HEK293 (cell line): Measurements from ENCODE around the gene AKAP14.

Experiments used
- CTCF ChIA-PET: fragments of 350-600 bp; formaldehyde crosslinking; extraction: SDS; loops from one replicate; lab custom pipeline; 2021; ENCODE audit warnings: antibody characterized with exemption; lab: Yijun Ruan, JAX
- POLR2A ChIA-PET: fragments of 300-600 bp; formaldehyde crosslinking; extraction: SDS; loops from one replicate; lab custom pipeline; 2020; ENCODE audit warnings: antibody characterized with exemption, inconsistent platforms; lab: Yijun Ruan, JAX
- H3K27ac ChIP-seq: fragments of 200-500 bp; sonication (Bioruptor generic); 2 replicates; pipeline ENCODE4 v1.5.1; 2014; ENCODE audit warnings: low read depth, low read length, control low read depth, inconsistent platforms; ENCODE audit errors: extremely low read depth
- H3K36me3 ChIP-seq, 2 experiments: fragments of 200-500 bp in 1 of 2; sonication (Bioruptor generic) in 1 of 2; 1 replicate in 1 of 2; 2 replicates in 1 of 2; pipeline ENCODE4 v1.5.1; 2014 to 2017; ENCODE audit warnings: inconsistent platforms in 2 of 2, low read length in 2 of 2; ENCODE audit not compliant: control insufficient read depth in 2 of 2, insufficient read depth in 1 of 2
- H3K4me1 ChIP-seq: fragments of 200-500 bp; sonication (Bioruptor generic); 2 replicates; pipeline ENCODE4 v1.5.1; 2014; ENCODE audit warnings: mild to moderate bottlenecking, low read length, inconsistent platforms; ENCODE audit not compliant: control insufficient read depth, insufficient read depth
- H3K4me3 ChIP-seq: 2 replicates; pipeline ENCODE4 v1.5.1; 2011; ENCODE audit warnings: low read depth, mild to moderate bottlenecking, control low read depth, low read length, moderate library complexity
- H3K9me3 ChIP-seq: fragments of 200-500 bp; sonication (Bioruptor generic); 2 replicates; pipeline ENCODE4 v1.5.1; 2014; ENCODE audit warnings: low read depth, low read length, inconsistent platforms; ENCODE audit not compliant: control insufficient read depth, insufficient read depth
- ZBTB1 ChIP-seq: fragments of 450-650 bp; formaldehyde crosslinking; IDR thresholded peaks from 2 replicates; pipeline ENCODE4 v1.5.1; 2016; ENCODE audit warnings: missing biosample characterization, missing genetic modification characterization
- ZBTB17 ChIP-seq: fragments of 450-650 bp; formaldehyde crosslinking; IDR thresholded peaks from 2 replicates; pipeline ENCODE4 v1.5.1; 2016; ENCODE audit warnings: missing biosample characterization, missing genetic modification characterization
- ZBTB44 ChIP-seq: fragments of 450-650 bp; IDR thresholded peaks from 2 replicates; pipeline ENCODE4 v1.5.1; 2018; ENCODE audit warnings: missing biosample characterization, mild to moderate bottlenecking, missing genetic modification characterization
- ZBTB8A ChIP-seq: fragments of 450-650 bp; formaldehyde crosslinking; IDR thresholded peaks from 2 replicates; pipeline ENCODE4 v1.5.1; 2016; ENCODE audit warnings: missing biosample characterization, missing genetic modification characterization
- ZNF10 ChIP-seq: fragments of 450-650 bp; formaldehyde crosslinking; IDR thresholded peaks from 2 replicates; pipeline ENCODE4 v1.5.1; 2017; ENCODE audit warnings: missing biosample characterization, missing genetic modification characterization
- ZNF221 ChIP-seq: fragments of 450-650 bp; formaldehyde crosslinking; IDR thresholded peaks from 2 replicates; pipeline ENCODE4 v1.5.1; 2017; ENCODE audit warnings: missing biosample characterization, missing genetic modification characterization, borderline replicate concordance
- ZNF280D ChIP-seq: fragments of 450-650 bp; formaldehyde crosslinking; IDR thresholded peaks from 2 replicates; pipeline ENCODE4 v1.5.1; 2016; ENCODE audit warnings: missing biosample characterization, missing genetic modification characterization
- ZNF335 ChIP-seq: fragments of 450-650 bp; formaldehyde crosslinking; conservative IDR thresholded peaks from 2 replicates; pipeline ENCODE4 v1.5.1; 2016; ENCODE audit warnings: missing biosample characterization, missing genetic modification characterization
- ZNF366 ChIP-seq: fragments of 450-650 bp; formaldehyde crosslinking; conservative IDR thresholded peaks from 2 replicates; pipeline ENCODE4 v1.5.1; 2016; ENCODE audit warnings: missing biosample characterization, missing genetic modification characterization
- ZNF37A ChIP-seq: fragments of 450-650 bp; IDR thresholded peaks from 2 replicates; pipeline ENCODE4 v1.5.1; 2018; ENCODE audit warnings: missing biosample characterization, missing genetic modification characterization
- ZNF391 ChIP-seq: fragments of 450-650 bp; formaldehyde crosslinking; IDR thresholded peaks from 2 replicates; pipeline ENCODE4 v1.5.1; 2016; ENCODE audit warnings: low read depth, missing biosample characterization, missing genetic modification characterization, borderline replicate concordance
- ZNF658 ChIP-seq: fragments of 450-650 bp; formaldehyde crosslinking; IDR thresholded peaks from 2 replicates; pipeline ENCODE4; 2016; ENCODE audit warnings: missing biosample characterization, missing genetic modification characterization
- ZNF768 ChIP-seq: fragments of 450-650 bp; formaldehyde crosslinking; IDR thresholded peaks from 2 replicates; pipeline ENCODE4 v1.5.1; 2018; ENCODE audit warnings: missing biosample characterization, mild to moderate bottlenecking, missing genetic modification characterization

AKAP14 gene

GRCh38 chrX:119941336-119941735 lies 45.6 kb downstream of the AKAP14 start:
- POLR2A ChIA-PET: no interaction called here
- Histone ChIP-seq H3K4me3 (no peak overlapping the region), H3K9me3 (no peaks in the 10 kb centered on the region), H3K27ac (no peak overlapping the region)
- TF ChIP-seq ZNF221 (tag by site-specific recombination) (no peak), ZNF768 (tag by site-specific recombination) (peak; percentile 86; the same call in 1 of the 2 replicates)
- TF ChIP-seq, all 188 proteins: peak for 1
- peaks cover 8 to 12% of the 10 kb centered on the region in 2 experiments for H3K36me3 ChIP-seq
- no peaks in the 10 kb centered on the region for H3K4me1 ChIP-seq
- CTCF ChIA-PET: interaction anchor here (0.6 kb wide), 1 partner anchor 156 kb away, joined by 3 read pairs; no protein-coding TSS in a partner anchor

GRCh38 chrX:119942173-119942819 lies 46.6 kb downstream of the AKAP14 start:
- Histone ChIP-seq H3K9me3 (no peaks in the 10 kb centered on the region), H3K4me3 (peak overlapping the region; percentile 76), H3K36me3 (peaks cover 0 to 2% of the 10 kb centered on the region in 2 experiments; a peak in 1 of 3 replicates), H3K4me1 (no peaks in the 10 kb centered on the region), H3K27ac (peak overlapping the region; percentile 92; the same call in 1 of the 2 replicates)
- TF ChIP-seq ZNF658 (tag by site-specific recombination) (no peak), ZNF10 (tag by site-specific recombination) (no peak), ZBTB44 (tag by site-specific recombination) (no peak), ZNF280D (tag by site-specific recombination) (peak; percentile 61; the same call in 1 of the 2 replicates)
- CTCF ChIA-PET: interaction anchor here (0.6 to 1.5 kb wide), 4 partner anchors 8 to 272 kb away, joined by 3 to 4 read pairs (median 3); no protein-coding TSS in a partner anchor
- POLR2A ChIA-PET: interaction anchor here (1.4 kb wide), 1 partner anchor 54 kb away, joined by 3 read pairs; no protein-coding TSS in a partner anchor

GRCh38 chrX:119942831-119943184 lies 47.1 kb downstream of the AKAP14 start:
- peak; percentile 81 for TF ChIP-seq ZNF335
- TF ChIP-seq ZNF391: no peak
- no peak for TF ChIP-seq ZBTB8A (tag by site-specific recombination)
- no peak for TF ChIP-seq ZNF37A (tag by site-specific recombination)
- TF ChIP-seq ZBTB17: peak; percentile 46
- peak; percentile 23; the same call in 1 of the 2 replicates for TF ChIP-seq ZNF366 (tag by site-specific recombination)
- TF ChIP-seq ZBTB1 (tag by site-specific recombination): no peak
- Histone ChIP-seq H3K9me3 (no peaks in the 10 kb centered on the region), H3K4me1 (no peaks in the 10 kb centered on the region), H3K4me3 (peak overlapping the region; percentile 76), H3K27ac (peak overlapping the region; percentile 92), H3K36me3 (no peaks in the 10 kb centered on the region; a peak in 1 of 3 replicates)
- CTCF ChIA-PET: interaction anchor here (1.0 to 1.5 kb wide), 3 partner anchors 13 to 271 kb away, joined by 3 to 4 read pairs (median 3); no protein-coding TSS in a partner anchor
- POLR2A ChIA-PET: interaction anchor here (1.4 kb wide), 1 partner anchor 55 kb away, joined by 3 read pairs; no protein-coding TSS in a partner anchor
